Lower lobe of right lung (tissue), 2 donors: ENCODE results near the gene TANGO2. TPM values are rescaled to one million over a fixed set of nuclear protein-coding genes. Genes with fewer than 3 reads are reported as not detected.

ENCODE experiments used
- ATAC-seq, 2 donors: fragments of 200-7000 bp; cut with Tn5 transposase; one replicate each; pipeline ENCODE4 v1.9.1; 2020 to 2022; ENCODE audit warnings: mild to moderate bottlenecking in 2 of 2, moderate library complexity in 2 of 2
- DNase-seq: peaks from one replicate; pipeline ENCODE4 v3.0.0-alpha.2; 2020
- H3K27ac ChIP-seq: fragments of 200-600 bp; one replicate; pipeline ENCODE4 v1.8.0; 2022
- H3K27me3 ChIP-seq: fragments of 200-600 bp; one replicate; pipeline ENCODE4 v1.8.0; 2022; ENCODE audit warnings: low read depth
- H3K36me3 ChIP-seq: fragments of 200-600 bp; one replicate; pipeline ENCODE4 v1.8.0; 2022; ENCODE audit warnings: mild to moderate bottlenecking
- H3K4me1 ChIP-seq: fragments of 200-600 bp; one replicate; pipeline ENCODE4 v1.8.0; 2022
- H3K4me3 ChIP-seq: fragments of 200-600 bp; one replicate; pipeline ENCODE4 v1.8.0; 2022; ENCODE audit warnings: mild to moderate bottlenecking
- H3K9me3 ChIP-seq: fragments of 200-600 bp; one replicate; pipeline ENCODE4 v1.8.0; 2022
- intact Hi-C: fragments of 100-400 bp; cut with DNase I; formaldehyde crosslinking; loops from one replicate; pipeline ENCODE4 v1.11.0; 2022
- total RNA-seq: library from RNA; stranded (reverse); fragmentation: NEBNext Ultra II Directional; extraction: Animal tissue kit (Norgen Biotek cat#: 25700); gene quantifications from one replicate; pipeline ENCODE4 v1.2.1, GENCODE V29; 2021
- TF ChIP-seq, protein P1 (sequence below): fragments of 200-600 bp; IDR thresholded peaks from one replicate; pipeline ENCODE4 v1.8.0; 2022; ENCODE audit warnings: antibody characterized with exemption, mild to moderate bottlenecking
- donor health status: DM: no; HTN: yes; CAD: no; lungs with severe emphysema.

TANGO2 gene
- total RNA-seq, 1 donor from 2014 or later = 45.1 TPM

GRCh38 chr22:20055654-20056053 is 34.7 kb downstream of the TANGO2 start:
- H3K4me3 ChIP-seq = no peak overlapping the region
- H3K36me3 ChIP-seq = peaks cover 94% of the 10 kb centered on the region
- ATAC-seq (no peak), DNase-seq (no peak)
- H3K27me3 ChIP-seq = no peaks in the 10 kb centered on the region
- intact Hi-C loops = no loop called here
- H3K27ac ChIP-seq = no peak overlapping the region
- H3K9me3 ChIP-seq = no peaks in the 10 kb centered on the region
- no peaks in the 10 kb centered on the region for H3K4me1 ChIP-seq
- TF ChIP-seq, protein P1, sequence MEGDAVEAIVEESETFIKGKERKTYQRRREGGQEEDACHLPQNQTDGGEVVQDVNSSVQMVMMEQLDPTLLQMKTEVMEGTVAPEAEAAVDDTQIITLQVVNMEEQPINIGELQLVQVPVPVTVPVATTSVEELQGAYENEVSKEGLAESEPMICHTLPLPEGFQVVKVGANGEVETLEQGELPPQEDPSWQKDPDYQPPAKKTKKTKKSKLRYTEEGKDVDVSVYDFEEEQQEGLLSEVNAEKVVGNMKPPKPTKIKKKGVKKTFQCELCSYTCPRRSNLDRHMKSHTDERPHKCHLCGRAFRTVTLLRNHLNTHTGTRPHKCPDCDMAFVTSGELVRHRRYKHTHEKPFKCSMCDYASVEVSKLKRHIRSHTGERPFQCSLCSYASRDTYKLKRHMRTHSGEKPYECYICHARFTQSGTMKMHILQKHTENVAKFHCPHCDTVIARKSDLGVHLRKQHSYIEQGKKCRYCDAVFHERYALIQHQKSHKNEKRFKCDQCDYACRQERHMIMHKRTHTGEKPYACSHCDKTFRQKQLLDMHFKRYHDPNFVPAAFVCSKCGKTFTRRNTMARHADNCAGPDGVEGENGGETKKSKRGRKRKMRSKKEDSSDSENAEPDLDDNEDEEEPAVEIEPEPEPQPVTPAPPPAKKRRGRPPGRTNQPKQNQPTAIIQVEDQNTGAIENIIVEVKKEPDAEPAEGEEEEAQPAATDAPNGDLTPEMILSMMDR = no peak

- peaks cover 94% of the 10 kb centered on the region for H3K36me3 ChIP-seq
- no peak overlapping the region for H3K4me3 ChIP-seq
- no peaks in the 10 kb centered on the region for H3K9me3 ChIP-seq
- no peak overlapping the region for H3K27ac ChIP-seq
- TF ChIP-seq, protein P1 = no peak
- DNase-seq (no peak), ATAC-seq (no peak)
- H3K27me3 ChIP-seq = no peaks in the 10 kb centered on the region
- no peaks in the 10 kb centered on the region for H3K4me1 ChIP-seq
- intact Hi-C loops = no loop called here
Measured at GRCh38 chr22:20056161-20056560, 35.3 kb downstream of the TANGO2 start.

- TF ChIP-seq, protein P1 = no peak
- intact Hi-C loops = no loop called here
- Histone ChIP-seq H3K4me1 (no peaks in the 10 kb centered on the region), H3K36me3 (peaks cover 94% of the 10 kb centered on the region), H3K27me3 (no peaks in the 10 kb centered on the region), H3K4me3 (no peak overlapping the region), H3K27ac (no peak overlapping the region), H3K9me3 (no peaks in the 10 kb centered on the region)
- DNase-seq (no peak), ATAC-seq (no peak)
Measured at GRCh38 chr22:20056696-20057386, 35.9 kb downstream of the TANGO2 start.

DNA sequence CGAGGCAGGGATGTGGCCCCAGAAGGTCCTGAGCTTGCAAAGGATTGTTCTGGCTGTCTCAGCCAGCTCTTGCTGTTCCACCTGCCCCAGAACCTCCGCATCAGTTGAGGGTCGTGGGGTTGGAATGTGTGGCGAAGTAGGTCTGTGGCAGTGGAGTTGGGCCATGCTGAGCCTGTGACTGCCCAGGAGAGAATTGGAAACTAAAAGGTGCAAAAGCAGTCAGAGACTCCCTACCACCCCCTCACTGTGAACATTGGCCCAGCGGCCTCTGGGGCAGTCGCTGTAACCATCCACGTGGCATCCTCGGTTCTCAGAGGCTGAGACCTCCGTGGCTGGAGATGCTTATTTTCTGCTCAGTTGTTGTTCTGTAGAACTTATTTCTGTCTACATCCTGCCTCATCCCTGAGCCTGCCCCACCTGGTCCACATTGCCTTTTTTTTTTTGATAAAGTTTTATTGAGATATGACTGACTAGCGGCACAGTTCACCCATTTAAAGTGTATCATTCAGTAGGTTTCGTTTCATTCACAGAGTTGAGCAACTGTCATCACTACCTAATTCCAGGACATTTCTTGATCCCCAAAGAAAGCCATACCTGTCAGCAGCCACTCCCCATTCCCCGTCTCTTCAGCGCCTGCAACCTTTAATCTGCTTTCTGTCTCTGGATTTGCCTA is 36.8 kb downstream of the TANGO2 start:
- ATAC-seq = no peak
- TF ChIP-seq, protein P1 = no peak
- intact Hi-C loops = no loop called here
- Histone ChIP-seq H3K27ac (no peak overlapping the region), H3K9me3 (no peaks in the 10 kb centered on the region), H3K27me3 (no peaks in the 10 kb centered on the region), H3K36me3 (peaks cover 94% of the 10 kb centered on the region), H3K4me1 (no peaks in the 10 kb centered on the region), H3K4me3 (no peak overlapping the region)
- DNase-seq = no peak

GRCh38 chr22:20058989-20059770 is 38.3 kb downstream of the TANGO2 start:
- no peak for DNase-seq
- H3K4me1 ChIP-seq = no peaks in the 10 kb centered on the region
- H3K4me3 ChIP-seq = no peak overlapping the region
- no peak overlapping the region for H3K27ac ChIP-seq
- TF ChIP-seq, protein P1 = no peak
- no peaks in the 10 kb centered on the region for H3K9me3 ChIP-seq
- intact Hi-C loops = no loop called here
- H3K27me3 ChIP-seq = no peaks in the 10 kb centered on the region
- ATAC-seq = no peak
- H3K36me3 ChIP-seq = peaks cover 94% of the 10 kb centered on the region
